ENCODE results near the gene DOC2B.
"Not testable (repeated sequence)": the region's sequence is repeated elsewhere in the genome, so short reads cannot be mapped to it uniquely, and the experiment has no call there.

DOC2B gene

GRCh38 chr17:142876-143784, 38.3 kb downstream of the DOC2B start:
- no peak for DNase-seq

GRCh38 chr17:142102-142661, 39.3 kb downstream of the DOC2B start:
- peak; percentile 37 for DNase-seq

- not testable (repeated sequence) for DNase-seq
Observed at GRCh38 chr17:139401-140205, 41.8 kb downstream of the DOC2B start.

- DNase-seq: not testable (repeated sequence)
Observed at GRCh38 chr17:137166-137807, 44.2 kb downstream of the DOC2B start, which contains the start of gene SCGB1C2. TSS of gene SCGB1C2 (plus strand) at chr17:137569. CDS start at chr17:137591, 22 bp downstream.

GRCh38 chr17:136531-136930, 44.9 kb downstream of the DOC2B start:
- DNase-seq: not testable (repeated sequence)

GRCh38 chr17:135895-136294, 45.6 kb downstream of the DOC2B start:
- not testable (repeated sequence) for DNase-seq

GRCh38 chr17:135022-135421, 46.4 kb downstream of the DOC2B start:
- not testable (repeated sequence) for DNase-seq

- DNase-seq: not testable (repeated sequence)
Observed at GRCh38 chr17:134332-134785, 47.1 kb downstream of the DOC2B start.

GRCh38 chr17:133932-134331, 47.5 kb downstream of the DOC2B start:
- DNase-seq: not testable (repeated sequence)

- peak; percentile 19 for DNase-seq
Observed at GRCh38 chr17:118339-118917, 63.0 kb downstream of the DOC2B start.

- DNase-seq: not testable (repeated sequence)
Observed at GRCh38 chr17:113111-113510, 68.3 kb downstream of the DOC2B start.

Data from fibroblast of skin of right quadriceps (primary cell).